H1 (cell line): ENCODE measurements around the gene GABRG3. TPM values are rescaled to one million over a fixed set of nuclear protein-coding genes. Genes with fewer than 3 reads are reported as not detected.

Experiments used
- KDM4A ChIP-seq: IDR thresholded peaks from one replicate; pipeline ENCODE4 v1.7.1; 2012; ENCODE audit warnings: low read depth, mild to moderate bottlenecking, moderate library complexity, low read length, inconsistent platforms; ENCODE audit not compliant: severe bottlenecking
- RXRA ChIP-seq: IDR thresholded peaks from 2 replicates; pipeline ENCODE4 v1.6.1; 2011; ENCODE audit warnings: low read depth, mild to moderate bottlenecking, low read length, moderate library complexity; ENCODE audit not compliant: insufficient read depth
- SAP30 ChIP-seq: fragments of 300-600 bp; sonication (generic); IDR thresholded peaks from 2 replicates; pipeline ENCODE4 v1.7.1; 2012; ENCODE audit warnings: low read length, moderate library complexity, mild to moderate bottlenecking, inconsistent platforms; ENCODE audit not compliant: insufficient read depth, insufficient replicate concordance
- SP2 ChIP-seq: IDR thresholded peaks from 2 replicates; pipeline ENCODE4 v1.6.1; 2012; ENCODE audit warnings: mild to moderate bottlenecking, low read length, inconsistent platforms
- polyA plus RNA-seq, 7 experiments: library from polyadenylated mRNA; depleted of rRNA in 3 of 7; stranded (reverse) in 5 of 7; unstranded in 2 of 7; fragments of >200 nt in 5 of 7; fragments of 200-250 nt in 2 of 7; gene quantifications; 1 replicate in 5 of 7; 2 replicates in 1 of 7; 4 replicates in 1 of 7; pipeline versions ENCODE4 v1.2.1 to v1.2.3, GENCODE V29; 2011 to 2013; ENCODE audit warnings: missing spikeins in 2 of 7, mixed read lengths in 2 of 7
- total RNA-seq: library from RNA; stranded (reverse); fragmentation: NEBNext Ultra II Directional; extraction: Animal tissue kit (Norgen Biotek cat#: 25700); gene quantifications from 2 replicates; pipeline ENCODE4 v1.2.1, GENCODE V29; 2021

The GABRG3 gene
- total and polyA plus RNA-seq, 2 of the 8 experiments (the other 6 are each of a cell fraction or from before 2014, with no cell fraction given): 0.17 to 0.80 TPM

GRCh38 chr15:27480141-27480530 is 509.2 kb downstream of the GABRG3 start (continued):
- TF ChIP-seq RXRA: no peak
- no peak for TF ChIP-seq SP2
- no peak for TF ChIP-seq SAP30
- no peak for TF ChIP-seq KDM4A
